Measurements from ENCODE around the gene CIAO2A.

DNA sequence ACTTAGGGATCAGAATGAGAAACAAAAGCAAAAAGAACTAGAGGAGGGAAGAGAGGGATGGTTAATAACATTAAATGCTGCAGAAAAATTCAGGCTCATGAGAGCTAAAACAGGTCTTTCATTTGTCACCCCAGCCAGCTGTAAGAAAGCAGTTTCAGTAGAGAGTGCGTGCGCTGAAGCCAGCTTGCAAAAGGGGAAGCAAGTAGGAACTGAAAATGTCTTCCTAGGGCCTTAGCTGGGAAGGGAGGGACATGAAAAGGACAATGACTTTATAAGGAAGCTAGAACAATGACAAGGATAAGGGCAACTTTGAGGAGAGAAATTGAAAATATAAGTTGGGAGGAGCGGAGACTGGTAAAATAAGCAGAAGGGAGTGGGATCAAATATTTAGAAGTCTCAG is 3.1 kb downstream of the CIAO2A start:
- TF ChIP-seq EZH2phosphoT487 (IDR thresholded peaks at IDR 0.05; ENCODE audit: low read length) (no peak), EZH2 (optimal IDR thresholded peaks at IDR 0.05; ENCODE audit: low read depth, low read length) (no peak)

Data from MM.1S (cell line).